SK-N-MC (cell line): ENCODE measurements around the gene HAGH.

ENCODE experiments used
- EZH2 ChIP-seq: fragments of 200-600 bp; sonication (generic); IDR thresholded peaks from one replicate; pipeline ENCODE4 v1.6.1; 2017; ENCODE audit warnings: antibody characterized with exemption
- POLR2AphosphoS5 ChIP-seq: IDR thresholded peaks from 2 replicates; pipeline ENCODE4 v1.6.1; 2012; ENCODE audit warnings: mild to moderate bottlenecking, low read depth, low read length, borderline replicate concordance

- TF ChIP-seq EZH2 (no peak), POLR2AphosphoS5 (no peak)
These were observed 25.9 kb downstream of the HAGH start for GRCh38 chr16:1800701-1801100.
